ENCODE results near the gene CD151. TPM values are rescaled to one million over a fixed set of nuclear protein-coding genes. Genes with fewer than 3 reads are reported as not detected.

The CD151 gene
- total RNA-seq, 6 experiments from 2014 or later, result 719 to 1,001 (median 755) TPM

- peak overlapping the region; percentile 73 for H3K27ac Mint-ChIP-seq
- H3K4me3 Mint-ChIP-seq, result peak overlapping the region; percentile 26; the same call in 1 of the 2 replicates
- peaks cover 32% of the 10 kb centered on the region for H3K4me1 Mint-ChIP-seq (ENCODE audit: low read depth)
- H3K36me3 Mint-ChIP-seq (ENCODE audit: low read depth), result peaks cover 30% of the 10 kb centered on the region
- H3K9me3 Mint-ChIP-seq, result no peaks in the 10 kb centered on the region
- no peak for DNase-seq
- TF ChIP-seq CTCF (IDR thresholded peaks at IDR 0.05), result no peak
- peaks cover 25% of the 10 kb centered on the region for H3K27me3 Mint-ChIP-seq (ENCODE audit: insufficient read depth)
Measured at GRCh38 chr11:812390-812789, 20.4 kb upstream of the CD151 start.

- DNase-seq, result no peak
- H3K36me3 Mint-ChIP-seq (ENCODE audit: low read depth), result peaks cover 30% of the 10 kb centered on the region
- no peak overlapping the region; the same call in 1 of the 2 replicates for H3K27ac Mint-ChIP-seq
- no peak for TF ChIP-seq CTCF (IDR thresholded peaks at IDR 0.05)
- no peak overlapping the region for H3K4me3 Mint-ChIP-seq
- peaks cover 26% of the 10 kb centered on the region for H3K4me1 Mint-ChIP-seq (ENCODE audit: low read depth)
- H3K9me3 Mint-ChIP-seq, result no peaks in the 10 kb centered on the region
- peaks cover 25% of the 10 kb centered on the region for H3K27me3 Mint-ChIP-seq (ENCODE audit: insufficient read depth)
Measured at GRCh38 chr11:813072-813455, 19.7 kb upstream of the CD151 start.

- peak overlapping the region; percentile 68 for H3K27ac Mint-ChIP-seq
- peaks cover 30% of the 10 kb centered on the region for H3K4me1 Mint-ChIP-seq (ENCODE audit: low read depth)
- H3K9me3 Mint-ChIP-seq, result no peaks in the 10 kb centered on the region
- peaks cover 30% of the 10 kb centered on the region for H3K36me3 Mint-ChIP-seq (ENCODE audit: low read depth)
- H3K4me3 Mint-ChIP-seq, result no peak overlapping the region
- DNase-seq, result no peak
- H3K27me3 Mint-ChIP-seq (ENCODE audit: insufficient read depth), result peaks cover 25% of the 10 kb centered on the region
- no peak for TF ChIP-seq CTCF (IDR thresholded peaks at IDR 0.05)
Measured at GRCh38 chr11:813456-814096, 19.2 kb upstream of the CD151 start.

GRCh38 chr11:815675-816432 is 16.9 kb upstream of the CD151 start:
- no peak for DNase-seq
- Mint-ChIP-seq H3K27ac (peak overlapping the region; percentile 33; the same call in 1 of the 2 replicates), H3K36me3 (ENCODE audit: low read depth) (peaks cover 18% of the 10 kb centered on the region), H3K9me3 (no peaks in the 10 kb centered on the region), H3K27me3 (ENCODE audit: insufficient read depth) (peaks cover 20% of the 10 kb centered on the region), H3K4me3 (no peak overlapping the region), H3K4me1 (ENCODE audit: low read depth) (peaks cover 26% of the 10 kb centered on the region)
- TF ChIP-seq CTCF (IDR thresholded peaks at IDR 0.05), result no peak

GRCh38 chr11:816433-816779 is 16.3 kb upstream of the CD151 start:
- Mint-ChIP-seq H3K4me3 (no peak overlapping the region), H3K9me3 (no peaks in the 10 kb centered on the region), H3K4me1 (ENCODE audit: low read depth) (peaks cover 26% of the 10 kb centered on the region), H3K36me3 (ENCODE audit: low read depth) (peaks cover 13% of the 10 kb centered on the region), H3K27ac (no peak overlapping the region), H3K27me3 (ENCODE audit: insufficient read depth) (peaks cover 18% of the 10 kb centered on the region)
- no peak for TF ChIP-seq CTCF (IDR thresholded peaks at IDR 0.05)
- no peak for DNase-seq

All from HFFc6 (cell line).